HPDE6-E6E7 (cell line): Measurements from ENCODE around the gene DSEL.

Experiments
- DNase-seq: peaks from one replicate; pipeline ENCODE4 v3.0.0; 2011; ENCODE audit warnings: missing footprints; ENCODE audit errors: extremely low spot score

The DSEL gene

GRCh38 chr18:67500522-67501205, 15.9 kb downstream of the DSEL start:
- DNase-seq = no peak

GRCh38 chr18:67496469-67496868, 20.1 kb downstream of the DSEL start:
- DNase-seq = no peak

GRCh38 chr18:67486534-67486933, 30.0 kb downstream of the DSEL start:
- no peak for DNase-seq

GRCh38 chr18:67485655-67486054, 30.9 kb downstream of the DSEL start:
- no peak for DNase-seq

- DNase-seq = no peak
Observed at GRCh38 chr18:67484458-67484857, 32.1 kb downstream of the DSEL start.

GRCh38 chr18:67483952-67484351, 32.6 kb downstream of the DSEL start:
- DNase-seq = no peak

- no peak for DNase-seq
Observed at GRCh38 chr18:67483237-67483636, 33.3 kb downstream of the DSEL start.

- no peak for DNase-seq
Observed at GRCh38 chr18:67478249-67478648, 38.3 kb downstream of the DSEL start.

GRCh38 chr18:67477522-67477921, 39.0 kb downstream of the DSEL start:
- no peak for DNase-seq

GRCh38 chr18:67476585-67476984, 39.9 kb downstream of the DSEL start:
- DNase-seq = no peak

GRCh38 chr18:67475673-67476072, 40.8 kb downstream of the DSEL start:
- no peak for DNase-seq

- DNase-seq = no peak
Observed at GRCh38 chr18:67468038-67468437, 48.5 kb downstream of the DSEL start.

- DNase-seq = no peak
Observed at GRCh38 chr18:67467188-67467587, 49.3 kb downstream of the DSEL start.

- no peak for DNase-seq
Observed at GRCh38 chr18:67464499-67464898, 52.0 kb downstream of the DSEL start.

- DNase-seq = no peak
Observed at GRCh38 chr18:67463829-67464228, 52.7 kb downstream of the DSEL start.

- DNase-seq = no peak
Observed at GRCh38 chr18:67456711-67457110, 59.8 kb downstream of the DSEL start.
